Measurements from ENCODE around the gene SMIM10L2A. TPM values are rescaled to one million over a fixed set of nuclear protein-coding genes. Genes with fewer than 3 reads are reported as not detected.
A peak's percentile ranks its signal among the peaks of the same experiment; 100 is the strongest.

The SMIM10L2A gene
- total RNA-seq, 1 experiment from 2014 or later = 0.73 TPM

- no peak for DNase-seq
- no peak overlapping the region for H3K4me3 ChIP-seq (ENCODE audit: low read length)
- ChIA-PET CTCF (no interaction called here), POLR2A (ENCODE audit: unreplicated experiment) (no interaction called here)
- no TSS peak for BruUV-seq (replicated peaks)
- H3K36me3 ChIP-seq (ENCODE audit: low read depth, low read length) = no peaks in the 10 kb centered on the region
- TF ChIP-seq EZH2phosphoT487 (IDR thresholded peaks at IDR 0.05; ENCODE audit: borderline replicate concordance, low read length) (no peak), EZH2 (IDR thresholded peaks at IDR 0.05; ENCODE audit: low read length, unreplicated experiment) (no peak), CTCF (conservative IDR thresholded peaks at IDR 0.05; ENCODE audit: low read depth, low read length) (no peak)
- H2AFZ ChIP-seq (ENCODE audit: low read length) = no peak overlapping the region
- H3K4me2 ChIP-seq (ENCODE audit: low read length) = no peak overlapping the region
- no peaks in the 10 kb centered on the region for H3K27me3 ChIP-seq (ENCODE audit: low read length)
- intact Hi-C loops (cut with micrococcal nuclease) = no loop called here
- H3K79me2 ChIP-seq (ENCODE audit: low read length) = no peaks in the 10 kb centered on the region
- H3K27ac ChIP-seq (ENCODE audit: low read length) = no peak overlapping the region
- no peak for ATAC-seq
- H3K9me2 ChIP-seq (replicated peaks; ENCODE audit: low read length) = no peaks in the 10 kb centered on the region
- H3F3A ChIP-seq (ENCODE audit: low read length, unreplicated experiment) = no peaks in the 10 kb centered on the region
- H3K9me3 ChIP-seq (ENCODE audit: low read length) = no peaks in the 10 kb centered on the region
- no peak overlapping the region for H3K9ac ChIP-seq (ENCODE audit: low read length)
- no peaks in the 10 kb centered on the region for H3K4me1 ChIP-seq (ENCODE audit: insufficient read depth, low read length)
- H4K20me1 ChIP-seq (ENCODE audit: low read length) = no peaks in the 10 kb centered on the region
Measured at GRCh38 chrX:135436966-135437866, 15.5 kb downstream of the SMIM10L2A start.

- Histone ChIP-seq H3K79me2 (ENCODE audit: low read length) (no peaks in the 10 kb centered on the region), H3K27me3 (ENCODE audit: low read length) (no peaks in the 10 kb centered on the region; the same call in 1 of the 2 replicates), H3K9ac (ENCODE audit: low read length) (no peak overlapping the region), H3K27ac (ENCODE audit: low read length) (no peak overlapping the region), H3K4me1 (ENCODE audit: insufficient read depth, low read length) (no peaks in the 10 kb centered on the region), H3K4me3 (ENCODE audit: low read length) (no peak overlapping the region), H3K9me3 (ENCODE audit: low read length) (no peaks in the 10 kb centered on the region), H3K4me2 (ENCODE audit: low read length) (no peak overlapping the region), H3F3A (ENCODE audit: low read length, unreplicated experiment) (no peaks in the 10 kb centered on the region), H4K20me1 (ENCODE audit: low read length) (no peaks in the 10 kb centered on the region), H3K36me3 (ENCODE audit: low read depth, low read length) (no peaks in the 10 kb centered on the region), H2AFZ (ENCODE audit: low read length) (no peak overlapping the region), H3K9me2 (replicated peaks; ENCODE audit: low read length) (no peaks in the 10 kb centered on the region)
- ChIA-PET CTCF (no interaction called here), POLR2A (ENCODE audit: unreplicated experiment) (no interaction called here)
- intact Hi-C loops (cut with micrococcal nuclease) = no loop called here
- ATAC-seq (no peak), DNase-seq (peak; percentile 5)
- BruUV-seq (replicated peaks) = no TSS peak
- TF ChIP-seq CTCF (conservative IDR thresholded peaks at IDR 0.05; ENCODE audit: low read depth, low read length) = 0 out of 2 replicates have a peak, but pooled peaks have one; percentile 16
- no peak for TF ChIP-seq EZH2 (IDR thresholded peaks at IDR 0.05; ENCODE audit: low read length, unreplicated experiment)
Measured at GRCh38 chrX:135437867-135438733, 16.4 kb downstream of the SMIM10L2A start.
